ENCODE results near the gene LMO7. TPM values are rescaled to one million over a fixed set of nuclear protein-coding genes. Genes with fewer than 3 reads are reported as not detected.
A peak's percentile ranks its signal among the peaks of the same experiment; 100 is the strongest.
"Not testable (repeated sequence)": the region's sequence is repeated elsewhere in the genome, so short reads cannot be mapped to it uniquely, and the experiment has no call there.

LMO7 gene
- total and polyA plus RNA-seq, 11 donors = 195 to 573 (median 425) TPM

DNA sequence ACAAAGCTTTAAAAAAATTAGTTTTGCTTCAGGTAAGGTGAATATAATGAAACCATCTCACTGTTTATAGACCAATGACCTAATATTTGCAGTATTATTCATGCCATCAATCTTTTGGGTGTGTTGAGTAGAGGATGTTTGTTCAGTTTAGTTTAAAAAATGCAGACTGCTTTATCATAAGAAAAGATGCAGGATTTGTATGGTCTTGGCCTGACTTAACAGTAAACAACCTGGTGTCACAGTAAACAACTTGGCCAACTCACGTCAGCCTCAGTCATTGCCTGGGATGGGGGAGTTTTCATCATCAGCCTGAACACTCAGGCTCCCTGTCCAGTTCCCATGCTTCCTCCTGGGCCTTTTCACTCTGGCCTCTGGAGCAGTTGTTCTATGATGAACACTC, 55.1 kb downstream of the LMO7 start:
- Histone ChIP-seq H3K4me3 (no peak overlapping the region), H3K27me3 (no peaks in the 10 kb centered on the region), H3K27ac (no peak overlapping the region), H3K4me1 (peaks cover 0 to 3% (median 0%) of the 10 kb centered on the region in 12 donors), H3K36me3 (no peaks in the 10 kb centered on the region), H3K9me3 (no peaks in the 10 kb centered on the region)
- WGBS, 4 donors = 91 to 100% (median 96%) methylated on average over 1 of the region's 1 CpG
- DNase-seq (no peak), ATAC-seq (no peak)
- TF ChIP-seq CTCF (IDR thresholded peaks at IDR 0.05) (no peak), POLR2A (IDR thresholded peaks at IDR 0.05) (no peak)
- intact Hi-C loops (cut with DNase I) = loop anchor here (5.0 to 10.0 kb wide), 14 partner anchors 64 to 1294 kb away; no protein-coding TSS in a partner anchor

DNA sequence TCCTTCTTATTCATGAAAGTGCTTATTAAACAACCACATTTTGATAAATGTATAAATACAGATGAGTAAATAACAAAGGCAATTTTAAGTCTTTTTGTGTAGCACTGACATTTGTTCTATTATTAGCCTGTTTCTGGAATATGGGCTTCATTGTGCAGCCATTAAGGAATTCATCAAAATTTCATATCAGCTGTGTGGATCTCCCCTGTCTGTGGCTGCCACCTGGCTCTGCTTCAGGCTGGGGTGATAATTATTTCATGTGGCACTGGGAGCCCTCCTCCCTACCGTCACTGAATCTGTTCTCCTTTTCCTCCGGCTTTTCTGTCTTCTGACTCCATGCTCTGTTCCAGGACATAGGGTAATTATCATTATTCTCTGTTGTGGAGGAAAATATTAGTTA, 57.1 kb downstream of the LMO7 start:
- H3K27ac ChIP-seq = no peak overlapping the region
- WGBS, 4 donors = 80 to 90% (median 88%) methylated on average over 2 of the region's 2 CpGs
- no peaks in the 10 kb centered on the region for H3K27me3 ChIP-seq
- no peak for TF ChIP-seq CTCF (IDR thresholded peaks at IDR 0.05)
- no peak for TF ChIP-seq POLR2A (IDR thresholded peaks at IDR 0.05)
- ATAC-seq (no peak), DNase-seq (no peak)
- intact Hi-C loops (cut with DNase I) = loop anchor here (5.0 to 10.0 kb wide), 14 partner anchors 62 to 1292 kb away; no protein-coding TSS in a partner anchor
- H3K4me3 ChIP-seq = no peak overlapping the region
- no peaks in the 10 kb centered on the region for H3K9me3 ChIP-seq
- peaks cover 0 to 3% (median 0%) of the 10 kb centered on the region in 12 donors for H3K4me1 ChIP-seq
- H3K36me3 ChIP-seq = no peaks in the 10 kb centered on the region

- ATAC-seq (no peak), DNase-seq (no peak)
- WGBS, 4 donors = 81 to 89% (median 83%) methylated on average over 8 of the region's 8 CpGs
- TF ChIP-seq CTCF (IDR thresholded peaks at IDR 0.05) = no peak
- no peak for TF ChIP-seq POLR2A (IDR thresholded peaks at IDR 0.05)
- Histone ChIP-seq H3K36me3 (no peaks in the 10 kb centered on the region), H3K4me3 (no peak overlapping the region), H3K27me3 (no peaks in the 10 kb centered on the region), H3K4me1 (peaks cover 0 to 3% (median 0%) of the 10 kb centered on the region in 12 donors), H3K27ac (no peak overlapping the region), H3K9me3 (peaks cover 0 to 3% (median 0%) of the 10 kb centered on the region in 12 donors)
- intact Hi-C loops (cut with DNase I) = loop anchor here (2.0 to 10.0 kb wide), 19 partner anchors 60 to 1290 kb away; no protein-coding TSS in a partner anchor
Measured at GRCh38 chr13:75694722-75695121, 58.6 kb downstream of the LMO7 start.

- H3K27me3 ChIP-seq, H3K27ac ChIP-seq, H3K9me3 ChIP-seq, H3K36me3 ChIP-seq, H3K4me1 ChIP-seq: not testable (repeated sequence)
- peak; percentile 83 to 98 (median 94) for TF ChIP-seq CTCF (IDR thresholded peaks at IDR 0.05)
- ATAC-seq (peak; percentile 50 to 71 (median 64)), DNase-seq (peak; percentile 56 to 79 (median 67))
- intact Hi-C loops (cut with DNase I) = loop anchor here (2.0 to 10.0 kb wide), 15 partner anchors 59 to 1289 kb away; no protein-coding TSS in a partner anchor
- 22 to 30% (median 28%) methylated on average over 8 of the region's 8 CpGs for WGBS, 4 donors
- H3K4me3 ChIP-seq = peak overlapping the region in 2 of 12 donors; percentile 22 to 36
Measured at GRCh38 chr13:75695908-75696307, 59.8 kb downstream of the LMO7 start.
